ENCODE data around the gene SPOCK1. TPM values are rescaled to one million over a fixed set of nuclear protein-coding genes. Genes with fewer than 3 reads are reported as not detected.

Gene SPOCK1
- total and polyA plus RNA-seq, 2 donors (not counting 3 experiments of a cell fraction or from before 2014, with no cell fraction given) = 144 to 280 TPM

GRCh38 chr5:137245438-137245837 lies 253.7 kb downstream of the SPOCK1 start:
- FAIRE-seq = no peak
- H3K9me1 ChIP-seq (replicated peaks; ENCODE audit: control insufficient read depth, extremely low read depth, insufficient read depth, low read length) = no peaks in the 10 kb centered on the region
- TF ChIP-seq EZH2 (IDR thresholded peaks at IDR 0.05; ENCODE audit: borderline replicate concordance, low read depth, low read length, severe bottlenecking) (no peak), POLR2A (IDR thresholded peaks at IDR 0.05; ENCODE audit: low read depth, low read length) (no peak), MAX (IDR thresholded peaks at IDR 0.05; ENCODE audit: insufficient read depth, insufficient read length) (no peak), FOS (IDR thresholded peaks at IDR 0.05; ENCODE audit: borderline replicate concordance, insufficient read depth, low read length) (no peak), POLR2AphosphoS5 (IDR thresholded peaks at IDR 0.05; ENCODE audit: insufficient read depth, low read depth, low read length) (no peak), JUN (IDR thresholded peaks at IDR 0.05; ENCODE audit: borderline replicate concordance, insufficient read depth, insufficient read length, low read depth) (no peak), MYC (IDR thresholded peaks at IDR 0.05; ENCODE audit: low read depth, low read length) (no peak), GATA2 (IDR thresholded peaks at IDR 0.05; ENCODE audit: insufficient read depth, insufficient read length, low read depth, low read length) (no peak)
- TF ChIP-seq, protein P1, sequence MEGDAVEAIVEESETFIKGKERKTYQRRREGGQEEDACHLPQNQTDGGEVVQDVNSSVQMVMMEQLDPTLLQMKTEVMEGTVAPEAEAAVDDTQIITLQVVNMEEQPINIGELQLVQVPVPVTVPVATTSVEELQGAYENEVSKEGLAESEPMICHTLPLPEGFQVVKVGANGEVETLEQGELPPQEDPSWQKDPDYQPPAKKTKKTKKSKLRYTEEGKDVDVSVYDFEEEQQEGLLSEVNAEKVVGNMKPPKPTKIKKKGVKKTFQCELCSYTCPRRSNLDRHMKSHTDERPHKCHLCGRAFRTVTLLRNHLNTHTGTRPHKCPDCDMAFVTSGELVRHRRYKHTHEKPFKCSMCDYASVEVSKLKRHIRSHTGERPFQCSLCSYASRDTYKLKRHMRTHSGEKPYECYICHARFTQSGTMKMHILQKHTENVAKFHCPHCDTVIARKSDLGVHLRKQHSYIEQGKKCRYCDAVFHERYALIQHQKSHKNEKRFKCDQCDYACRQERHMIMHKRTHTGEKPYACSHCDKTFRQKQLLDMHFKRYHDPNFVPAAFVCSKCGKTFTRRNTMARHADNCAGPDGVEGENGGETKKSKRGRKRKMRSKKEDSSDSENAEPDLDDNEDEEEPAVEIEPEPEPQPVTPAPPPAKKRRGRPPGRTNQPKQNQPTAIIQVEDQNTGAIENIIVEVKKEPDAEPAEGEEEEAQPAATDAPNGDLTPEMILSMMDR (IDR thresholded peaks at IDR 0.05; ENCODE audit: extremely low read depth in 1 of 2, insufficient read depth in 1 of 2, low read depth in 1 of 2, low read length in 2 of 2) = no peak
- DNase-seq (ENCODE audit: low read depth, low spot score) = no peak
- H3K27ac ChIP-seq (ENCODE audit: insufficient read depth, low read depth, low read length) = no peak overlapping the region
- no peaks in the 10 kb centered on the region for H3K36me3 ChIP-seq (ENCODE audit: control insufficient read depth in 2 of 2, extremely low read depth in 1 of 2, insufficient read depth in 2 of 2, low read length in 2 of 2)
- no peak overlapping the region for H3K4me2 ChIP-seq (ENCODE audit: insufficient read depth, low read length)
- H3K4me3 ChIP-seq (replicated peaks in 1 of 3; ENCODE audit: insufficient read depth in 1 of 3, low read depth in 1 of 3, low read length in 3 of 3) = no peak overlapping the region
- ChIA-PET CTCF (no interaction called here), POLR2A (no interaction called here)
- dilution Hi-C loops (cut with MboI; ENCODE audit: extremely low pct_ligation_motif_present, low sequenced_read_pairs) (no loop called here), intact Hi-C loops (cut with micrococcal nuclease) (no loop called here)
- no peaks in the 10 kb centered on the region for H4K20me1 ChIP-seq (replicated peaks; ENCODE audit: control insufficient read depth, extremely low read depth, insufficient read depth, low read length)
- H3K27me3 ChIP-seq (ENCODE audit: control insufficient read depth in 2 of 2, insufficient read depth in 2 of 2, low read length in 2 of 2) = no peaks in the 10 kb centered on the region
- H3K9ac ChIP-seq (replicated peaks; ENCODE audit: extremely low read depth, insufficient read depth, low read length) = no peak overlapping the region
- BruUV-seq (replicated peaks) = no TSS peak
- H3K4me1 ChIP-seq (ENCODE audit: control insufficient read depth, extremely low read depth, insufficient read depth, low read length) = no peaks in the 10 kb centered on the region
- H2AFZ ChIP-seq (ENCODE audit: low read depth, low read length) = no peak overlapping the region
- H3K79me2 ChIP-seq (ENCODE audit: control insufficient read depth, insufficient read depth, low read length) = peaks cover 9% of the 10 kb centered on the region
- no peaks in the 10 kb centered on the region for H3K9me3 ChIP-seq (replicated peaks; ENCODE audit: control insufficient read depth, insufficient read depth, low read length)

Measured in endothelial cell of umbilical vein (primary cell).